Measurements from ENCODE around the gene MTHFD1L.

Gene MTHFD1L

GRCh38 chr6:150865043-150865405, 478 bp upstream of the MTHFD1L start:
- DNase-seq (ENCODE audit: insufficient read length, low spot score): no peak
- no peak for FAIRE-seq

DNA sequence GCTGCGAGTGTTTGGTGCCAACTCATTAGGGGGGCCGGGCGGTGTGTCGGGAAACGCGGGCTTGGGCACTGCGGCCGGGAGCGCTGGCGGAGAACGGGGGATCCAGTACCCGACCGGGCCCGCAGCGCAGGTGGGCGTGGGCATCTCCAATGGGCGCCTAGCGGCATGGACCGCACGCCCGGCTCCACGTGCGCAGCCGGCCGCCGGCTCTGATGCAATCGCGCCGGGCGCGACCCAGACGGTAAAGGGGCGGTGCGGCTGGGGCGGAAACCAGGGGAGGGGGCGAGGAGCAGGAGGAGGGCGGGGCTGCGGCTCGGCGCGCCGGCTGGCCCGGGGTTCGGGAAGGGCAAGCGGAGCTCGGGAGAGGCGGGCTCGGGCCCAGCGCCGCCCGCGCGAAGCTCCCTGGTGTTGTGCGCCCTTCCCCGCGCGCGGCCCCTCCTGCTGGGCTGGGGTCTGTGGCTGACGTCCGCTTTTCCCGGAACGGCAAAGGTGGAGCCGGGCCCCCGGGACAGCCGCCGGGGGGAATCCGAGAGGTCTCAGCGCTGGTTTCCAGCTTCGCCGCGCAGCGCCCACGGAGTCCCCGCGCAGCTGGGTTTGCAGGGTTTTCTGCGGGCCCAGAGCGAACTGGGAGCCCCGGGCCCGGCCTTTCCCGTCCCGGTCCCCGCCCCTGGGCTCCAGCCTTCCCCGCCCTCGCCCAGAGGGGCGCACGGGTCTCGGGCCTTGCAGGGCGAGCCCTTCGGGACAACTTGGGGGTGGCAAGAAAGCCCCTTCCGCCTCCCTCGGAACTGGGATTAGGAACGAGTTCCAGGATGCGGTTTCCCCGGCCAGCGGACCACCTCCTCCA, 867 bp downstream of the MTHFD1L start:
- DNase-seq (ENCODE audit: insufficient read length, low spot score): peak; percentile 88
- no peak for FAIRE-seq

- no peak for FAIRE-seq
- DNase-seq (ENCODE audit: insufficient read length, low spot score): no peak
Observed at GRCh38 chr6:150866991-150867501, 1.5 kb downstream of the MTHFD1L start.

DNA sequence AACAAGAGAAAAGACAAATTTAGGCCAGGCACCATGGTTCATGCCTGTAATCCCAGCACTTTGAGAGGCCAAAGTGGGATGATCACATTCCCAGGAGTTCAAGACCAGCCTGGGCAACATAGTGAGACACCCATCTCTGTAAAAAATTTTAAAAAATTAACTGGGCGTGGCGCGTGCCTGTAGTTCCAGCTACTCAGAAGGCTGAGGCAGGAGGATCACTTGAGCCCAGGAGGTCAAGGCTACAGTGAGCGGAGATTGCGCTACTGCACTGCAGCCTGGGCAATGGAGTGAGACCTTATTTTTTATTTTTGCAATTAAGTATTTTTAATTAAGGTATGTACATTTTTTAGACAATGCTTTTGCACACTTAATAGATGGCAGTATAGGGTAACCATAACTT, 3.3 kb downstream of the MTHFD1L start:
- no peak for FAIRE-seq
- no peak for DNase-seq (ENCODE audit: insufficient read length, low spot score)

DNA sequence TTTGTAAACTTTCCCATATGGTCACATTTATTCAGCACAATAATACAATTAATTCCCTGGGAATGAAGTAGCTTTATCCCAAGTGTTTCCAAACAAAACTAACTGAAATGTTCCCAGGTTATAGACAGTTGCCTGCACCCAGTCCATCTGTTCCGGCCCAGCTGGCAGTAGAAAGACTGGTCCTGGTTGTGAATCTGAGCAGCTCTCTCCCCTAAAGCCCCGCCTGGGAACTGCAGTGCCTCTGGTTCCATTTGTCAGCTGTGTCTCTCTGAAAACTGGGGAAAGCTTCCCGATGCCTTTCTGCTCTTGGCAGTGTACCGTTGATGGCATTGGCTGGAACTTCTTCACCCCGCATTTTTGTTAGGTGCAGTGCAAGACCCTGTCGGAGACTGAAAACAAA, 8.7 kb downstream of the MTHFD1L start:
- FAIRE-seq (no peak), DNase-seq (ENCODE audit: insufficient read length, low spot score) (no peak)

GRCh38 chr6:150875841-150876240, 10.3 kb downstream of the MTHFD1L start:
- DNase-seq (ENCODE audit: insufficient read length, low spot score) (no peak), FAIRE-seq (no peak)

GRCh38 chr6:150876598-150876997, 11.1 kb downstream of the MTHFD1L start:
- DNase-seq (ENCODE audit: insufficient read length, low spot score) (no peak), FAIRE-seq (no peak)

GRCh38 chr6:150877928-150878327, 12.4 kb downstream of the MTHFD1L start:
- DNase-seq (ENCODE audit: insufficient read length, low spot score) (no peak), FAIRE-seq (no peak)

GRCh38 chr6:150878347-150879213, 13.1 kb downstream of the MTHFD1L start:
- FAIRE-seq (no peak), DNase-seq (ENCODE audit: insufficient read length, low spot score) (no peak)

DNA sequence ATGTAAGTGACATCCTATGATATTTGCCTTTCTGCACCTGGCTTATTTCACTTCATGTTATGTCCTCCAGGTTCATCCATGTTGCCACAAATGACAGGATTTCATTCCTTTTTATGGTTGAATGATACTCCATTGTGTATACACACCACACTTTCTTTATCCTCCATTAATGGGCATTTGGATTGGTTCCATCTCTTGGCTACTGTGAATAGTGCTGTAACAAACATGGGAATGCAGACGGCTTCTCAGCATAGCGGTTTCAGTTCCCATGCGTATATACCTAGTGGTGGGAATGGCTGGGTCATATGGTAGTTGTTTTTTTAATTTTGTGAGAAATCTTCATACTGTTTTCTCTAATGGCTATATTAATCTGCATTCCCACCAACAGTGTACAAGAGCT, 14.8 kb downstream of the MTHFD1L start:
- FAIRE-seq (no peak), DNase-seq (ENCODE audit: insufficient read length, low spot score) (no peak)

GRCh38 chr6:150881911-150882481, 16.5 kb downstream of the MTHFD1L start:
- no peak for DNase-seq (ENCODE audit: insufficient read length, low spot score)

DNA sequence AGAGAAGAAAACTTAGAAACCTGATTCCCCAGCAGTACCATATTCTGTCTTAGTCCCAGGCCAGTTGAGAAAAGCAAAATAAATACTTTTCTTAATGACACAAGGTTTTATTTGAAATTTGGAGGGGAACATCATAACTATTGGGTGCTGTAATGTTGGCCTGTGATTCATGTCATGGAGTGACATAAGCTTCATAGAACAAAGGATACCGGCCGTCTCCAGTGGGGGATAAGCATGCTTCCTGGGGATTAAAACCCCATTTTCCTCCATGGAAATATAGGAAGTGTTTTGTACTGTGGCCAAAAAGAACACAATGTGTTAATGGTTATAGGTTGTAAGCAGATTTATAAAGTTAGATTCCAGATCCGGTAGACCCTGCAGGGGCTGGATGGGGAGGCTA, 18.0 kb downstream of the MTHFD1L start:
- DNase-seq (ENCODE audit: insufficient read length, low spot score): no peak
- FAIRE-seq: no peak

More at GRCh38 chr6:150881911-150882481, 16.5 kb downstream of the MTHFD1L start:
- FAIRE-seq: no peak

GRCh38 chr6:150886155-150886554, 20.7 kb downstream of the MTHFD1L start:
- FAIRE-seq (no peak), DNase-seq (ENCODE audit: insufficient read length, low spot score) (no peak)

DNA sequence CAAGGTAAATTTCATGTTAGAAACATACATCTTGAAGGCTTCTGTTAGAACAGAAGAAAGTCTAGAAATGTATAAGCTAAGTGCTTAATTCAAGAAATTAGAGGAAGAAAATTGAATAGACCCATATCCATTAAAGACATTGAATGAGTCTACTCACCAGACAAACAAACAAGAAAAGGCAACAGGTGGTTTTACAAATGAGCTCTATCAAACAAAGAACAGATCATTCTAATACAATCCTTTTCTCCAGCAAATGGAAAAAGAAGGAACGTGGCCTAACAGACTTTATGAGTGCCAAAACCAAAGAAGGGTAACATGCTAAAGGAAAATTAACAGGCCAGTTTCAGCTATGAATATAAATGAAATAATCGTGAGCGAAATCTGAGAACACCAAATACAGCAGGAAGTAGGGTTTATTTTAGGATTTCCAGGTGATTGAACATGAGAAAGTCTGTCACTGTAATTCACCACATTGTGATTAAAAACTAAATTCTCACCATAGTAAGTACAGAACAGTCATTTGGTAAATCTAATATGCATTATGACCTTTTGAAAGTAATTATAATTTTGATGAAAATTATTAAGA, 22.6 kb downstream of the MTHFD1L start:
- DNase-seq (ENCODE audit: insufficient read length, low spot score): no peak
- FAIRE-seq: peak; percentile 51

DNA sequence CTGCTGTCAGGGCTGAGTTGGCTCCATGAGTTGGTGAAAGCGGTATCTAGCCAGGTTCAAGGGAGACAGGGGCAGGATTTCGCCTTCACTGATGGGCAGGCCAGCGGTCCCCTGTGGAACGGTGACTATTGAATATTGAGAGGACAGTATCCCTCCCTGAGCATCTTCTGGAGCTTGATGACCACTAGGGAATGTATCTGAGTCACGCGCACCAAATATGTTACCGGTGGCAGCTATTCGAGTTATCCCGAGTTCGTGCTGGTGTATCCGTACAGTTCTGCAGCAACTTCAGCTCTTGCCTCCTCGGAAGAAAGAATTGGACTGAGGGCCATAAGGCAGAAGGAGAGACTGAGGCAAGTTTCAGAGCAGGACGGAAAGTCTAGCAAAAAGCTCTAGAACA, 24.8 kb downstream of the MTHFD1L start:
- DNase-seq (ENCODE audit: insufficient read length, low spot score) (no peak), FAIRE-seq (no peak)

DNA sequence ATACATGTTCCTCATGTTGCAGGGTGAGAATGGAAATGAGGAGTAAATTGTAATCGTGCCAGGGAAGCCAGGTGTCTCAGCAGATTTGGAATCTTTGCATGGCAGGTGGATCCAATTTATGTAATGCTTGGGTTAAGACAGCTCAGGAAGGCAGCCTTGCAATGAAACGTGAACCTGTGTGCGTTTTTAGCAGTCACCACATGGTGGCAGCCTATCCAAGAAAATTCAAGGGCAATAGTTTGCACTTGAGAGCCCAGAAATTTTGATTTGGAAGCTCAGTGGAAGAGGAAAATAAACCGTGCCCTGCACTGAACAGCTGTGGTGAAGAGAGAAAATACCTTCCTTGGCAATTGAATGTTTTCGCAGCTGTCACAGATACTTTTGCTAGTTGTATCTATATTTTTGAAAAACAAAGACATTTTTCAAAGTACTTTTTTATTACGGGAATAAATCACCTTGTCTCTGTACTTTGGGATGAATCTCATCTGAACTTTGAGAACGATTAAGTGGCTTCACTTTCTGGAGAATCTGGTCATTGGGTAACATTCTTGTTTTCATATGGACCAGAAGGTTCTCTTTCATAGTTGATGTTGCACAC, 26.5 kb downstream of the MTHFD1L start:
- DNase-seq (ENCODE audit: insufficient read length, low spot score): peak; percentile 20

DNA sequence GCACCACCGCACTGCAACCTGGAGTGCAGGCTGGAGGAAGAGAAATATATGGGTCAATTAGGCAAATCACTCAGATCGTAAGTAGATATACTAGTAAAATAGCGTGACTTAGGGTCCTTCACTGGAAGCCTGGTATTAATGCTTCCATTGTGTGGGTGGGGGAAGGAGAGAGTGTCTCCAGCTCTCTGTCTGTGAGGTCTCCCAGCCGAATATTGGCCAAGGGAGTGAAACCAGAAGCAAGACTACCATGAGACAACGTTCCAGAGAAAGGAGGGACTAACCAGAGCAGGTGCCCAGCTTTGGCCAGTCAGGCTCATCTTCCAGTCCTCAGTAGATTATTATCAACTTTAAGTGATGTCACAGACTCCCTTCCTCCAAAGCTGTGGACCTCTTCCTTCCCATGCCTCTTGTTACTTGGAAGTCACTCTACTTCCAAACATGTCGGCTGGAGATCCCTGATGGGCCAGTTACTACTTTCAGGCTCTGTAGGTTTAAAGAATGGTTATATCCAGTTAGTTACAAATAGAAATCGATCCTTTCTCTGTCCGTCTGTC, 28.8 kb downstream of the MTHFD1L start:
- DNase-seq (ENCODE audit: insufficient read length, low spot score) (no peak), FAIRE-seq (no peak)

More for the DNA sequence above, 26.5 kb downstream of the MTHFD1L start:
- FAIRE-seq: peak; percentile 78

DNA sequence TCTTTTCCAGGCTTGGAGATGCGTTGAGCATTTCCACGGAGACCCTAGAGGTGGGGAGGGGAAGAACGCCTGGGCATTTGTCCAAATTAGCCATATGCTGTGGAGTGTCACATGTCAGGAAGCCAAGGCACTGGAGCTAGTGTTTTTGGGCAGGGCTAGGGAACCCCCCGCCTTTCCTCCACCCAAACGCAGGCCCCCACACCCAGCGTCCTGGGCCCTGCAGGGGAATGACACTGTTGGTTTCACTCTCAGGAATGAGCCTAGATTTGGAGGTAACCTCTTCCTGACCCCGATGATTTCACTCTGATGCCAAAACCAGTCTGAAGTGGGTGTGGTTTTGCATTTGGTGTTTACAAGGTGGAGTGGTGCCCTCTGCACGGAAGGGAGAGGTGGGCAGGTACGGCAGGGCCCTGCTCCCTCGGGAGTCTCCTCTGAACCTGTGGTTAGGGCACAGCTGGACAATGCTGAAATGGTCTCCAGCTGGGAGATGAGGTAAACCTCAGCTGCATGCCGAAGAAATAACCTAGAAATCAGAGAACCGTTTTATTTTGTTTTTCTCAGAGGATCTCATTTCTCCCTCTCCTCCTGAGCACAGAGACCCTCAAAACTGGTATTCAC, 29.5 kb downstream of the MTHFD1L start:
- peak; percentile 31 for FAIRE-seq
- DNase-seq (ENCODE audit: insufficient read length, low spot score): no peak

GRCh38 chr6:150895928-150896632, 30.6 kb downstream of the MTHFD1L start:
- FAIRE-seq (no peak), DNase-seq (ENCODE audit: insufficient read length, low spot score) (no peak)

Measured in GM19239 (cell line).